Upper lobe of left lung (tissue), 6 donors: Measurements from ENCODE around the gene FAM3C. TPM values are rescaled to one million over a fixed set of nuclear protein-coding genes. Genes with fewer than 3 reads are reported as not detected.

Source experiments
- ATAC-seq, 2 donors: fragments of 200-7000 bp; cut with Tn5 transposase; one replicate each; pipeline ENCODE4 v1.9.1; 2022; ENCODE audit warnings: mild to moderate bottlenecking in 2 of 2, moderate library complexity in 2 of 2; ENCODE audit not compliant: low FRiP score in 2 of 2
- DNase-seq, 2 donors: peaks; one replicate each; pipeline ENCODE4 v3.0.0-alpha.2; 2019 to 2020
- H3K27ac ChIP-seq, 4 donors: fragments of 200-600 bp; sonication (generic); one replicate each; pipeline ENCODE4 v1.5.1; 2016 to 2019
- H3K27me3 ChIP-seq, 4 donors: fragments of 200-600 bp; sonication (generic); one replicate each; pipeline ENCODE4 v1.5.1; 2017 to 2019
- H3K36me3 ChIP-seq, 4 donors: fragments of 200-600 bp; sonication (generic); one replicate each; pipeline ENCODE4 v1.5.1; 2016 to 2019
- H3K4me1 ChIP-seq, 4 donors: fragments of 200-600 bp; sonication (generic); one replicate each; pipeline ENCODE4 v1.5.1; 2018 to 2019
- H3K4me3 ChIP-seq, 4 donors: fragments of 200-600 bp; sonication (generic); one replicate each; pipeline ENCODE4 v1.5.1; 2017 to 2019; ENCODE audit warnings: mild to moderate bottlenecking in 2 of 4, moderate library complexity in 1 of 4
- H3K9me3 ChIP-seq, 4 donors: fragments of 200-600 bp; sonication (generic); one replicate each; pipeline ENCODE4 v1.5.1; 2018 to 2019
- EP300 ChIP-seq, 4 donors: sonication (generic); formaldehyde crosslinking; IDR thresholded peaks; one replicate each; pipeline ENCODE4 v1.5.1; 2017; ENCODE audit warnings: antibody characterized with exemption in 4 of 4, control low read depth in 2 of 4
- POLR2A ChIP-seq, 4 donors: fragments of 450-650 bp; IDR thresholded peaks; one replicate each; pipeline ENCODE4 v1.5.1; 2016 to 2017; ENCODE audit warnings: antibody characterized with exemption in 4 of 4, mild to moderate bottlenecking in 2 of 4
- POLR2AphosphoS5 ChIP-seq, 2 donors: sonication (generic); formaldehyde crosslinking; IDR thresholded peaks; one replicate each; pipeline ENCODE4 v1.5.1; 2017; ENCODE audit warnings: antibody characterized with exemption in 2 of 2
- WGBS, 2 donors: methylation state at CpG; one replicate each; pipeline ENCODE4 v1.1.5; 2017 to 2018; 5-methylcytosine and 5-hydroxymethylcytosine counted together
- total RNA-seq, 6 donors: library from RNA; depleted of rRNA in 4 of 6; stranded (reverse); fragments of >200 nt in 4 of 6; gene quantifications; one replicate each; pipeline versions ENCODE4 v1.1.0 to v1.2.1, GENCODE V29; 2016 to 2021
- TF ChIP-seq, protein P1 (sequence below), 6 experiments: fragments of 450-650 bp in 4 of 6; fragments of 200-600 bp in 2 of 6; sonication (generic) in 2 of 6; IDR thresholded peaks; one replicate each; pipeline ENCODE4 v1.5.1; 2016 to 2019; ENCODE audit warnings: antibody characterized with exemption in 6 of 6
- donor health status: DM: no; HTN: no; CAD: no; lungs with moderate emphysema.
- donor health status: DM: no; HTN: yes; CAD: no; lungs with severe emphysema.

Gene FAM3C
- total RNA-seq, 6 donors from 2014 or later: 10.5 to 65.7 (median 34.9) TPM

- ATAC-seq (peak in 1 of 2 donors; percentile 31), DNase-seq (peak in 1 of 2 donors; percentile 36)
- Histone ChIP-seq H3K36me3 (no peaks in the 10 kb centered on the region), H3K27me3 (no peaks in the 10 kb centered on the region), H3K27ac (peak overlapping the region; percentile 84 to 92 (median 85)), H3K4me1 (peaks cover 0 to 16% (median 14%) of the 10 kb centered on the region in 4 donors), H3K4me3 (peak overlapping the region; percentile 49 to 98 (median 93)), H3K9me3 (no peaks in the 10 kb centered on the region)
- TF ChIP-seq POLR2AphosphoS5 (IDR thresholded peaks at IDR 0.05): no peak
- TF ChIP-seq, protein P1, sequence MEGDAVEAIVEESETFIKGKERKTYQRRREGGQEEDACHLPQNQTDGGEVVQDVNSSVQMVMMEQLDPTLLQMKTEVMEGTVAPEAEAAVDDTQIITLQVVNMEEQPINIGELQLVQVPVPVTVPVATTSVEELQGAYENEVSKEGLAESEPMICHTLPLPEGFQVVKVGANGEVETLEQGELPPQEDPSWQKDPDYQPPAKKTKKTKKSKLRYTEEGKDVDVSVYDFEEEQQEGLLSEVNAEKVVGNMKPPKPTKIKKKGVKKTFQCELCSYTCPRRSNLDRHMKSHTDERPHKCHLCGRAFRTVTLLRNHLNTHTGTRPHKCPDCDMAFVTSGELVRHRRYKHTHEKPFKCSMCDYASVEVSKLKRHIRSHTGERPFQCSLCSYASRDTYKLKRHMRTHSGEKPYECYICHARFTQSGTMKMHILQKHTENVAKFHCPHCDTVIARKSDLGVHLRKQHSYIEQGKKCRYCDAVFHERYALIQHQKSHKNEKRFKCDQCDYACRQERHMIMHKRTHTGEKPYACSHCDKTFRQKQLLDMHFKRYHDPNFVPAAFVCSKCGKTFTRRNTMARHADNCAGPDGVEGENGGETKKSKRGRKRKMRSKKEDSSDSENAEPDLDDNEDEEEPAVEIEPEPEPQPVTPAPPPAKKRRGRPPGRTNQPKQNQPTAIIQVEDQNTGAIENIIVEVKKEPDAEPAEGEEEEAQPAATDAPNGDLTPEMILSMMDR (IDR thresholded peaks at IDR 0.05): no peak
- TF ChIP-seq EP300 (IDR thresholded peaks at IDR 0.05): no peak
- TF ChIP-seq POLR2A (IDR thresholded peaks at IDR 0.05): no peak
- WGBS, 2 donors: 3 to 7% methylated on average over 8 to 12 of the region's 30 CpGs
Measured at GRCh38 chr7:121395494-121395960, 581 bp downstream of the FAM3C start.

- no peak for ATAC-seq
- Histone ChIP-seq H3K4me3 (peak overlapping the region in 1 of 4 donors; percentile 92), H3K27ac (peak overlapping the region in 1 of 4 donors; percentile 11), H3K9me3 (no peaks in the 10 kb centered on the region), H3K36me3 (no peaks in the 10 kb centered on the region), H3K4me1 (peaks cover 0 to 16% (median 14%) of the 10 kb centered on the region in 4 donors), H3K27me3 (no peaks in the 10 kb centered on the region)
- TF ChIP-seq POLR2AphosphoS5 (IDR thresholded peaks at IDR 0.05) (no peak), POLR2A (IDR thresholded peaks at IDR 0.05) (no peak), EP300 (IDR thresholded peaks at IDR 0.05) (no peak)
- TF ChIP-seq, protein P1 (IDR thresholded peaks at IDR 0.05): no peak
- 65 to 77% methylated on average over 7 of the region's 7 CpGs for WGBS, 2 donors
- DNase-seq: no peak
Measured at GRCh38 chr7:121394709-121395140, 1.4 kb downstream of the FAM3C start.

- Histone ChIP-seq H3K4me3 (no peak overlapping the region), H3K36me3 (no peaks in the 10 kb centered on the region), H3K27ac (no peak overlapping the region), H3K9me3 (no peaks in the 10 kb centered on the region), H3K4me1 (peaks cover 0 to 16% (median 14%) of the 10 kb centered on the region in 4 donors), H3K27me3 (no peaks in the 10 kb centered on the region)
- TF ChIP-seq, protein P1 (IDR thresholded peaks at IDR 0.05): no peak
- TF ChIP-seq POLR2A (IDR thresholded peaks at IDR 0.05) (no peak), POLR2AphosphoS5 (IDR thresholded peaks at IDR 0.05) (no peak), EP300 (IDR thresholded peaks at IDR 0.05) (no peak)
- no peak for ATAC-seq
- WGBS, 2 donors: 94 to 98% methylated on average over 7 of the region's 7 CpGs
- DNase-seq: no peak
Measured at GRCh38 chr7:121393005-121393366, 3.1 kb downstream of the FAM3C start.

DNA sequence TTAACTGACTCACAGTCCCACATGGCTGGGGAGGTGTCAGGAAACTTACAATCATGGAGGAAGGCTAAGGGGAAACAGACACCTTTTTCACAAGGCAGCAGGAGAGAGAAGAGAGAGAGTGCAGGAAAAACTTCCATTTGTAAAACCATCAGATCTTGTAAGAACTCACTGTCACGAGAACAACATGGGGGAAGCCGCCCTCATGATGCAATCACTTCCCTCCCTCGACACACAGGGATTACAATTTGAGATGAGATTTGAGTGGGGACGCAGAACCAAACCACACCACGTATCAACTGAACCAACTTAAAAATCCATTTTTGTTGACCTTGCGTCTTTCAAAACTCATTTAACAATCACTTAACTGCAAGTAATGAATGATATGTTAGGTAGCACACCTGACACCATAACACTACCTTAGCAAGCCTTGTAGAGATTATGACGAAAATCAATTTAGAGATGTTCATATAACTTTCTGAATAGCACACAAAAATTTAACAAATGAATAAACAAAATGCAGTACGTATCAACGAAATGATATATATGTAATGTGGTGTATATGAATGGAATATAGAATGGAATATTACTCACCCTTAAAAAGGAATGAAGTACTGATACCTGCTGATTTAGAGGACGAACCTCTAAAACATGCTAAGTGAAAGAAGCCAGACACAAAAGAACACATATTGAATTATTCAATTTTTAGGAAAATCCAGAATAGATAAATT, 3.7 kb downstream of the FAM3C start:
- H3K36me3 ChIP-seq: no peaks in the 10 kb centered on the region
- no peaks in the 10 kb centered on the region for H3K9me3 ChIP-seq
- no peak for ATAC-seq
- no peak overlapping the region for H3K27ac ChIP-seq
- H3K4me3 ChIP-seq: no peak overlapping the region
- H3K27me3 ChIP-seq: no peaks in the 10 kb centered on the region
- peaks cover 0 to 16% (median 14%) of the 10 kb centered on the region in 4 donors for H3K4me1 ChIP-seq
- no peak for DNase-seq
- WGBS, 2 donors: 95% methylated on average over 10 of the region's 10 CpGs
- TF ChIP-seq POLR2AphosphoS5 (IDR thresholded peaks at IDR 0.05) (no peak), POLR2A (IDR thresholded peaks at IDR 0.05) (no peak), EP300 (IDR thresholded peaks at IDR 0.05) (no peak)
- TF ChIP-seq, protein P1 (IDR thresholded peaks at IDR 0.05): no peak
